ENCODE results near the gene SUZ12.
"Not testable (repeated sequence)": the region's sequence is repeated elsewhere in the genome, so short reads cannot be mapped to it uniquely, and the experiment has no call there.

SUZ12 gene

GRCh38 chr17:32041306-32041875 is 104.6 kb downstream of the SUZ12 start:
- not testable (repeated sequence) for DNase-seq (ENCODE audit: low read depth)

DNA sequence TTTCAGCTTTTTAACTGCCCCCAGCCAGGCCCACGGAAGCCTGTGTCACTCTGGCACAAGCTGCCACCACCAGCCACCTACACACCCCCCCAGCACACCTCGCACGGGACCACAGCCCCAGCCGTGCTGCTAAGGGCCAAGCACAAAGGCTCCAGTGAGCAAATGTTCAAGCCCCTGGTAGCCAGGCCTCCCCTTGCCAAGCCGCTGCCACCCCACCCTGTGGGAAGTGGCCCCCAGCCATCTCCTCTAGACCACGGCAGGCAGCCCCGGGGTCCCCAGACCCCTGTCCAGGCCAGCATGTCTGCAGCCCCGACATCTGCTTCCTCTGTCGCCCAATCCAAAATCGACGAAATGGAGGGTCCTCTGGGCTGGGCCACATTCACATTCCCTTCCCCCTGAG is 105.5 kb downstream of the SUZ12 start:
- not testable (repeated sequence) for DNase-seq (ENCODE audit: low read depth)

DNA sequence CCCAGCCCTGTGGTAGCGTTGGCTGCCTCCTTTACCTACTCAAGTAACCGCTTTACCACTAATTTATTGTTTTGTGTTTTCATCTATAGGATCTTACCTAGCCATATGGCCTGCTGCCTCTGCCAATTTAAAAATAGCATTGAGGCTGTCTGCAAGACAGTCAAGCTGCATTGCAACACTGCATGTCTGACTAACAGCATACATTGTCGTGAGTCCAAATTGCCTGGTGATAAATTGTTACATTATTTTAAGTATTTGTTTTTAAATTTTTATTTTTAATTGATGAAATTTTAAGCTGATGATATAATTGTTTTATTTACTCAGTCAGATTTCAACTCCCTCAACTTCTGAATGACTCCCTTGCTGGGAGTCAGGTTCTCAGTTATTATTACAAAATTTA is 108.8 kb downstream of the SUZ12 start:
- DNase-seq (ENCODE audit: low read depth): not testable (repeated sequence)

GRCh38 chr17:32047663-32048062 is 110.9 kb downstream of the SUZ12 start:
- DNase-seq (ENCODE audit: low read depth): not testable (repeated sequence)
